HUDEP-2 (cell line): Measurements from ENCODE around the gene STRBP.

Source experiments
- DNase-seq, 76 experiments: peaks; one replicate each; lab custom pipeline; 2025; ENCODE audit not compliant: unreplicated experiment in 76 of 76; lab: John Stamatoyannopoulos, UW

STRBP gene

GRCh38 chr9:123150708-123151503, 117.5 kb downstream of the STRBP start:
- no peak for DNase-seq

DNA sequence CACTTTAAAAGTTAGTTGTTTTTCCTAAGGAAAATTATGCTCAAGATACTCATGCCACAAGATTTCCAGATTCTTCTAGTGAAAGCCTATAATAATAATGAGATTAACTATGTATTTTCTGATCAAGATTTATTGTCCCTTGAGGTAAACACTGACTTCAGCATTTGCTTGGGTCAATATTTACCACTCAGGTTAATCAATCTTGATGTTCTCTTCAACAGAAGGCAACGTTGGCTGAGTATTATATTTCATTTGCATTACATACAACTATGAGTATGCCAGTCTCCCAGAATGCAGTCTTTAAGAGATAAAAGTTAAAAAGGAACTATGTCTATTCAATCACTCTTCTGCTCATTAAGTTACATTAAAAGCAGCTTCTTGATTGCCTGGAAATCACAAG, 119.3 kb downstream of the STRBP start:
- DNase-seq: no peak

DNA sequence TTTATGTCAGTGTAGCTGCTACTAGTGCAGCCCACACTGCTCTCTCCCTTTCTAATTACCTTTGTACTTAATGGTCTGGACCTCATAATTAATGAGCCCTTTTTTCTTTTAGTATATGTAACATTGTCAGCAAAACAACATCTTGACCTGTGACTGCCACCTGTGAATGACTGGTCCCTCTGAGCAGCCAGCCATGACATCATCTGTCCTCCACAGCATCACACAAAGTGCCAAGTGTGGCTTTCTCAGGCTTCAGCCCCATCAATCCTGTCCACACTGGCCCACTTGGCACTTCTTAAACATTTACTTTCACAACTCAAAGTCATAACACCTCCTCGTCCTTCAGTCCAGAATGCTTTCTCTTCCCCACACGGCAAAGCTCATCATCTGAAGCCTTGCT, 130.2 kb downstream of the STRBP start:
- DNase-seq: no peak

- DNase-seq: no peak
Observed at GRCh38 chr9:123135430-123135829, 133.0 kb downstream of the STRBP start.

- DNase-seq: no peak
Observed at GRCh38 chr9:123132696-123133095, 135.7 kb downstream of the STRBP start.

DNA sequence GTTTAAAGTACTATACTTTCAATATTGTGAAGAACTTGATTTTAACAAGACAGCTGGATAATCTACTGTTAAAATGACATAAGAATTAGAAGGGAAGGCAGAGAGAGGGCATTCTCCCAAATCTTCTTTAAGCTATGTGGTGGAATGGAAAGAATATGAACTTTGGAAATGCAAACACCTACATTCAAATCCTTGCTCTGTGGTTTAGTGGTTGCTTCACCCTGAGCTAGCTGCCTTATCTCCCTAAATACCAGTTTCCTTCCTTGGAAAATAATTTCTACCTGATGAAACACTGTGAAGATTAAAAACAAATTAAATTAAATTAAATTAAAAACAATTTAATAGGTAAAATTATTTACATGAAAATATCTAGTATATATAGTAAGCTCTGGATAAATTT, 136.4 kb downstream of the STRBP start:
- DNase-seq: no peak

DNA sequence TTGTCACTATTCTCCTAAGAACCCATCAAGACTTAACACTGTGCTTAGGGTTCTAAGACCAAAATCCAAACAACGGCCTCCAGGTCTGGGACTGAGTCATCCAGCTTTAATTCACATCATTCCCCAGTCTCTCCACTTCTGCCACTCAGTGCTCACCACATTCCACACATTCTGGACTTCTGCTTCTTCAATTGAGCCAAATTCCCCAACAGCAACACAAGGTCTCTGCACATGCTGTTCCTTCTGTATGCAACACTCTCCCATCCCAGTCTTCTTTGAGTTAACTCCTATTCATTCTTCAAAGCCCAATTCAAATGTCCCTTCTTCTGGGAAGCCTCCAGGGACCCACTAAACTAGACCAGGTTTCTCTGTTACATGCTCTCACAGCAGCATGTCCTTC, 137.1 kb downstream of the STRBP start:
- no peak for DNase-seq

DNA sequence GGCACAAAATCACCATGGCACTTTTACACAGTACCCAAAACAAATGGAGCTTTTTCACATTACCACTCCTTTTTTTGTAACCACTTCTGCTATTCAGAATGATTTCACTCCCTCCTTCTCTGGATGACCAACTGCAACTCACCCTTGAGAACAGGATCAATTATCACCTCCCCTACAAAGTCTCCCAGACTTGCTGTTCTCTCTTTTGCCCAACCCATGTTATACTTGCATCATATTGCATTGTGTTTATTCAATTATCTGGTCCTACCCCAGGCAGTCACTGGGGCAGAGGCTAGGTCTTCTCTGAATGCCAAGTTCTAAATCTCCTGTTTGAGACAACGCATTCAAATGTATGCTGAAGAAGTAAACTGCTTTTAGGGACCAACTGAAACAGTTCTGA, 139.0 kb downstream of the STRBP start:
- no peak for DNase-seq

DNA sequence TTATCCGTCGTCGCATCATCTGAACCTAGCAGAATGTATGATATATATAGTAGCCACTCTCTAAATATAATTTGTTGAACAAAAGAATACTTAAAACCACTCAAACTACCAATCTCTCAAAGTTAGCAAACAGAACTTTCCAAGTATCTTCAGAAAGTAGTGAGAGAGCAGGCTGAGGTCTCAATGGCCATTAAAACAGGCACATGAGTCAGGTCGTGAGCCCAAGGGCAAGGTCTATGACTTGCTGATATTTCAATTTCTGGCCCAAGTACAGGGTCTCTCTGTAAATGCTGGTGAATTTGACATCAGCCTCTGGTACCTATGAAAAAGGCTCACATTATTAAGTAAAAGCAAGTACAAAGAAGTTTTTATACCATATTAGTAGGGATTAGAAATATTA, 139.8 kb downstream of the STRBP start:
- no peak for DNase-seq

- no peak for DNase-seq
Observed at GRCh38 chr9:123127512-123128075, 140.8 kb downstream of the STRBP start.

DNA sequence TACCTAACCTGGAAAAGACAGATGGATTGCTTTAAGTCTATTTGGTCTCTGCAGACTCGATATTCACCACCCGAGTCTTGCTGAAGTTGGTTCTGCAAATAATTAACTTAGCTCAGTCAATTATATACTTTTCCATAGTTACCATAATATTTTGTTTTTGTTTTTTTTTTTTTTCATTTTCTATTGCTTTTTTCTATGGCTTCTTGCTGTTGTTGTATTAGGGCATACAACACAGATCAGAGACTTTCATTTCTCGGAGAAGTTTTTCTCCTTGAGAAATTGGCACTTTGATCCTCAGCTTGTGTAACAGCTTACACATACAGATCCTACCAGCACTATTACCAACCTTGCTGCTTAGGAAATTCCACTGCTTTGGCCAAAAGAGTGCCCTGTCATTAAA, 146.9 kb downstream of the STRBP start:
- DNase-seq: no peak

DNA sequence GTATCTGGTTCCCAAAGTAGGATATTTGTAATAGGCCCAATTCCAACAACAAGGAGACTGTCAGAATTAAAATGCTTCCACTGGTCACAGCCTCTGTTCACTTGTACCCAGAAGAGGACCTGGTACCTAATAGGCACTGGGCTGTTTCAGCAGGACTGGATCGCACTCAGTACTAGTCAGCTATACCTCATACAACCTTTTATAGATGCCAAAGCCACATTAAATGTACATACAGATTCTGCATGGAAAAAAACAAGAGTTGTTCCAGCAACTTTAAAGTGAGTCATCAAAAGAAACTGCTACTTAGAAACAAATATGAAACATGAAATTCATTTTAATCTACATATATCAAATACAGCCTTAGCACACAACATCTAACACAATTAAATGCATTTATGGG, 147.4 kb downstream of the STRBP start:
- no peak for DNase-seq

GRCh38 chr9:123120131-123120530, 148.3 kb downstream of the STRBP start:
- no peak for DNase-seq

DNA sequence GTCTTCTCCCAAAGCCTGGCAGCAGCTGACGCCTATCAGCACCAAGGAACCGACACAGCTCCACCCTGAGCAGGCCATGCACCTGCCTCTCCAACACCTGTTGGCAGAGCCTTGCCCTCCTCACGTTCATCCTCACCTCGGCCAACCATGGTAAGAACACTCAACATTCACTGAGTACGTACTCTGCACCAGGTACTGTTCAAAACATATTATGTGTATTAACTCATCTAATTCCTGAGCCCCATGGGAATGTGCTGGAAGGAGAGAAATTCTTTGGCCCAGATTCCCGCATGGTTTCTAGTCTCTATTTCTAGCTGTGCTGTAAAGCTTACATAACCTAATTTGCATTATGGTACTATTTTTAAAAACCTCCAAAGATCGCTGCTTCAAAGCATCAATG, 148.8 kb downstream of the STRBP start:
- DNase-seq: no peak

- no peak for DNase-seq
Observed at GRCh38 chr9:123116036-123116435, 152.3 kb downstream of the STRBP start.

- no peak for DNase-seq
Observed at GRCh38 chr9:123115146-123115913, 153.1 kb downstream of the STRBP start.

- DNase-seq: no peak
Observed at GRCh38 chr9:123113185-123113584, 155.2 kb downstream of the STRBP start.

- DNase-seq: no peak
Observed at GRCh38 chr9:123112015-123112975, 156.1 kb downstream of the STRBP start.

GRCh38 chr9:123111427-123112014, 156.9 kb downstream of the STRBP start:
- no peak for DNase-seq

DNA sequence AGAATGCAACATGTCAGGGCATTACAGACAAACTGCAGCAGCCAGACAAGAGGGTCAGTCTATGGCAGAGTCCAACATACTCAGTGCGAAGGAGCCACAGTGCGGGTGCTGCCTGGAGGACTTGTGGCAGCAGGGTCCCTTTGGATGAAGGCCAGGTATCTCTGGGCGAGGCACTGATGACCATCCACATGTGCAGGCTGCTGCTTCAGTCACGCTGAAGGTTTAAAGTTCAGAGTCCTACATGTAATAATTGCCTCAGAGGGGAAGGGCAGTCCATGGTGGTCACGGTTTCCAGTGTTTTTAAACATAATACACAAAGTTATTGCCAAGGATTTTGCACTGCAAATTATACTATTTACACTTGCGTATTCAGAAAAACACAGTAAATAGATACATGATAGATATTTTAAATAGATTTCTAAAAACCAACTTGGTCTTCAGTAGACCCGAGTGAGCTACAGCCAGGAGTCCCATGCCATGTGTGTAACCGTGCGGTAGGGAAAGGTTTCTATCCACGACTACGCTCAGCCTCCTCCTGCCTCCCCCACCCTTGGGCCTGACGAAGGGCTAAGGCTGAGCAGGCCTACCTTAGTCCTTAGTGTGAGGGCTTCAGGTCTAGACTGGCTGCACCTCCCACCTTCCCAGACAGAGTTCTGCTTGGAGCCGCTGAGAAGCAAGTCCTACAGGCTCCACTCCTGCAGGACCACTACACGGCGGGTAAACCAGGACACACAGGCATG, 158.7 kb downstream of the STRBP start:
- DNase-seq: no peak
